Dendritic cell treated with granulocyte-macrophage colony-stimulating factor and Interleukin-4, amounts not matched to agents 40 ng/mL and 50 ng/mL, for 4 days (primary cell): Measurements from ENCODE around the gene UBTF.

Experiments used
- H3K27ac Mint-ChIP-seq: one replicate; pipeline ENCODE4 v1.8.0; 2022; ENCODE audit warnings: mild to moderate bottlenecking, mixed read lengths
- H3K27me3 Mint-ChIP-seq: one replicate; pipeline ENCODE4 v1.8.0; 2022; ENCODE audit warnings: mild to moderate bottlenecking, mixed read lengths
- H3K36me3 Mint-ChIP-seq: one replicate; pipeline ENCODE4 v1.8.0; 2022; ENCODE audit warnings: low read depth, mixed read lengths
- H3K4me1 Mint-ChIP-seq: one replicate; pipeline ENCODE4 v1.8.0; 2022; ENCODE audit warnings: low read depth, mixed read lengths
- H3K4me3 Mint-ChIP-seq: one replicate; pipeline ENCODE4 v1.8.0; 2022; ENCODE audit warnings: mild to moderate bottlenecking, moderate library complexity, mixed read lengths
- H3K9me3 Mint-ChIP-seq: one replicate; pipeline ENCODE4 v1.8.0; 2022; ENCODE audit warnings: mixed read lengths
- intact Hi-C: fragments of 100-400 bp; cut with micrococcal nuclease; formaldehyde crosslinking; loops from one replicate; pipeline ENCODE4 v1.15.0; 2022

Gene UBTF

GRCh38 chr17:44191369-44191768 is 28.1 kb downstream of the UBTF start:
- Mint-ChIP-seq H3K36me3 (peaks cover 89% of the 10 kb centered on the region), H3K4me3 (no peak overlapping the region), H3K27me3 (no peaks in the 10 kb centered on the region), H3K9me3 (no peaks in the 10 kb centered on the region), H3K27ac (peak overlapping the region; percentile 82), H3K4me1 (peaks cover 69% of the 10 kb centered on the region)
- intact Hi-C loops: no loop called here

- no peaks in the 10 kb centered on the region for H3K27me3 Mint-ChIP-seq
- no peak overlapping the region for H3K27ac Mint-ChIP-seq
- H3K9me3 Mint-ChIP-seq: no peaks in the 10 kb centered on the region
- intact Hi-C loops: no loop called here
- H3K4me3 Mint-ChIP-seq: no peak overlapping the region
- H3K36me3 Mint-ChIP-seq: peaks cover 84% of the 10 kb centered on the region
- H3K4me1 Mint-ChIP-seq: peaks cover 65% of the 10 kb centered on the region
Measured at GRCh38 chr17:44190481-44190880, 29.0 kb downstream of the UBTF start.

GRCh38 chr17:44188576-44189403 is 30.7 kb downstream of the UBTF start:
- intact Hi-C loops: loop anchor here (5.0 kb wide), 1 partner anchor 46 kb away; the partner anchor contains the start of gene HROB
- peak overlapping the region; percentile 99 for H3K27ac Mint-ChIP-seq
- H3K36me3 Mint-ChIP-seq: peaks cover 76% of the 10 kb centered on the region
- H3K27me3 Mint-ChIP-seq: no peaks in the 10 kb centered on the region
- peaks cover 71% of the 10 kb centered on the region for H3K4me1 Mint-ChIP-seq
- peak overlapping the region; percentile 99 for H3K4me3 Mint-ChIP-seq
- H3K9me3 Mint-ChIP-seq: no peaks in the 10 kb centered on the region

GRCh38 chr17:44187131-44187899 is 32.2 kb downstream of the UBTF start:
- Mint-ChIP-seq H3K27ac (peak overlapping the region; percentile 99), H3K27me3 (no peaks in the 10 kb centered on the region), H3K4me3 (peak overlapping the region; percentile 99), H3K9me3 (no peaks in the 10 kb centered on the region), H3K36me3 (peaks cover 76% of the 10 kb centered on the region), H3K4me1 (peaks cover 56% of the 10 kb centered on the region)
- intact Hi-C loops: loop anchor here (5.0 kb wide), 1 partner anchor 45 kb away; the partner anchor contains the start of gene HROB

- H3K27me3 Mint-ChIP-seq: no peaks in the 10 kb centered on the region
- H3K9me3 Mint-ChIP-seq: no peaks in the 10 kb centered on the region
- peaks cover 52% of the 10 kb centered on the region for H3K4me1 Mint-ChIP-seq
- intact Hi-C loops: loop anchor here (1.0 to 5.0 kb wide), 4 partner anchors 14 to 62 kb away; partner anchors contain the start of gene HROB
- H3K27ac Mint-ChIP-seq: peak within 1 kb of the TSS; percentile 99
- H3K4me3 Mint-ChIP-seq: peak within 1 kb of the TSS; percentile 99
- peaks cover 79% of the 10 kb centered on the region for H3K36me3 Mint-ChIP-seq
Measured at GRCh38 chr17:44186307-44187130, 33.0 kb downstream of the UBTF start, which contains the start of gene TMUB2. TSS of gene TMUB2 (plus strand) at chr17:44186972. CDS start at chr17:44187709, 737 bp downstream.

GRCh38 chr17:44184212-44184810 is 35.2 kb downstream of the UBTF start:
- Mint-ChIP-seq H3K27me3 (no peaks in the 10 kb centered on the region), H3K36me3 (peaks cover 63% of the 10 kb centered on the region), H3K9me3 (no peaks in the 10 kb centered on the region), H3K4me3 (no peak overlapping the region), H3K4me1 (peaks cover 40% of the 10 kb centered on the region), H3K27ac (no peak overlapping the region)
- intact Hi-C loops: no loop called here

GRCh38 chr17:44183024-44183423 is 36.5 kb downstream of the UBTF start:
- no peak overlapping the region for H3K27ac Mint-ChIP-seq

GRCh38 chr17:44178133-44178532 is 41.3 kb downstream of the UBTF start:
- intact Hi-C loops: no loop called here
- H3K4me1 Mint-ChIP-seq: peaks cover 4% of the 10 kb centered on the region
- H3K36me3 Mint-ChIP-seq: peaks cover 69% of the 10 kb centered on the region
- H3K4me3 Mint-ChIP-seq: no peak overlapping the region
- H3K27me3 Mint-ChIP-seq: no peaks in the 10 kb centered on the region
- H3K9me3 Mint-ChIP-seq: no peaks in the 10 kb centered on the region
- no peak overlapping the region for H3K27ac Mint-ChIP-seq

More at GRCh38 chr17:44183024-44183423, 36.5 kb downstream of the UBTF start:
- Mint-ChIP-seq H3K4me3 (no peak overlapping the region), H3K36me3 (peaks cover 65% of the 10 kb centered on the region), H3K4me1 (peaks cover 27% of the 10 kb centered on the region), H3K9me3 (no peaks in the 10 kb centered on the region), H3K27me3 (no peaks in the 10 kb centered on the region)
- intact Hi-C loops: no loop called here

GRCh38 chr17:44177640-44178039 is 41.8 kb downstream of the UBTF start:
- Mint-ChIP-seq H3K36me3 (peaks cover 64% of the 10 kb centered on the region), H3K4me1 (peaks cover 4% of the 10 kb centered on the region), H3K9me3 (no peaks in the 10 kb centered on the region), H3K27ac (no peak overlapping the region), H3K27me3 (no peaks in the 10 kb centered on the region), H3K4me3 (no peak overlapping the region)
- intact Hi-C loops: no loop called here

GRCh38 chr17:44176671-44177501 is 42.6 kb downstream of the UBTF start:
- intact Hi-C loops: no loop called here
- peak overlapping the region; percentile 33 for H3K27ac Mint-ChIP-seq
- no peak overlapping the region for H3K4me3 Mint-ChIP-seq
- no peaks in the 10 kb centered on the region for H3K27me3 Mint-ChIP-seq
- H3K4me1 Mint-ChIP-seq: peaks cover 3% of the 10 kb centered on the region
- peaks cover 57% of the 10 kb centered on the region for H3K36me3 Mint-ChIP-seq
- no peaks in the 10 kb centered on the region for H3K9me3 Mint-ChIP-seq

- H3K27me3 Mint-ChIP-seq: no peaks in the 10 kb centered on the region
- no peaks in the 10 kb centered on the region for H3K9me3 Mint-ChIP-seq
- H3K27ac Mint-ChIP-seq: no peak overlapping the region
- H3K36me3 Mint-ChIP-seq: peaks cover 51% of the 10 kb centered on the region
- no peak overlapping the region for H3K4me3 Mint-ChIP-seq
- intact Hi-C loops: no loop called here
- no peaks in the 10 kb centered on the region for H3K4me1 Mint-ChIP-seq
Measured at GRCh38 chr17:44176257-44176656, 43.2 kb downstream of the UBTF start.

- no peak overlapping the region for H3K27ac Mint-ChIP-seq
- no peaks in the 10 kb centered on the region for H3K4me1 Mint-ChIP-seq
- peaks cover 49% of the 10 kb centered on the region for H3K36me3 Mint-ChIP-seq
- H3K27me3 Mint-ChIP-seq: peaks cover 3% of the 10 kb centered on the region
- H3K4me3 Mint-ChIP-seq: no peak overlapping the region
- no peaks in the 10 kb centered on the region for H3K9me3 Mint-ChIP-seq
- intact Hi-C loops: no loop called here
Measured at GRCh38 chr17:44174427-44174826, 45.0 kb downstream of the UBTF start.
